AG04450 (cell line): Measurements from ENCODE around the gene COMMD1. TPM values are rescaled to one million over a fixed set of nuclear protein-coding genes. Genes with fewer than 3 reads are reported as not detected.
"Not testable (repeated sequence)": the region's sequence is repeated elsewhere in the genome, so short reads cannot be mapped to it uniquely, and the experiment has no call there.

ENCODE experiments used
- CTCF ChIA-PET: fragments of 300-600, 350-600 bp; formaldehyde crosslinking; extraction: SDS; loops from one replicate; lab custom pipeline; 2022; ENCODE audit warnings: antibody characterized with exemption, inconsistent platforms; lab: Charles Lee
- POLR2A ChIA-PET: fragments of 350-600 bp; formaldehyde crosslinking; extraction: SDS; loops from one replicate; lab custom pipeline; 2021; ENCODE audit warnings: antibody characterized with exemption, inconsistent platforms; lab: Yijun Ruan, JAX
- DNase-seq: peaks from one replicate; pipeline ENCODE4 v3.0.0-alpha.2; 2011; ENCODE audit warnings: low read depth, low spot score
- H3K27ac ChIP-seq: one replicate; pipeline ENCODE4 v1.5.1; 2012; ENCODE audit warnings: low read depth, low read length, control low read depth
- H3K27me3 ChIP-seq: one replicate; pipeline ENCODE4 v1.6.0; 2012; ENCODE audit warnings: low read length; ENCODE audit not compliant: control insufficient read depth, insufficient read depth
- H3K4me3 ChIP-seq: 2 replicates; pipeline ENCODE4 v1.5.1; 2011; ENCODE audit warnings: mild to moderate bottlenecking, low read depth, low read length, control low read depth
- H3K9me3 ChIP-seq: 2 replicates; pipeline ENCODE4 v1.5.1; 2012; ENCODE audit warnings: low read length; ENCODE audit not compliant: control insufficient read depth, insufficient read depth
- CTCF ChIP-seq: IDR thresholded peaks from 2 replicates; pipeline ENCODE4 v1.5.1; 2011; ENCODE audit warnings: low read depth, low read length, control low read depth, inconsistent platforms
- polyA plus RNA-seq: library from polyadenylated mRNA; depleted of rRNA; stranded (reverse); fragments of >200 nt; gene quantifications from 2 replicates; pipeline ENCODE4 v1.2.3, GENCODE V29; 2011

The COMMD1 gene
- polyA plus RNA-seq, 1 experiment = 59.9 TPM

GRCh38 chr2:62034715-62035114, 129.2 kb downstream of the COMMD1 start:
- Histone ChIP-seq H3K4me3 (no peak overlapping the region), H3K27me3 (no peaks in the 10 kb centered on the region), H3K27ac (no peak overlapping the region), H3K9me3 (no peaks in the 10 kb centered on the region)
- no peak for DNase-seq
- ChIA-PET POLR2A (no interaction called here), CTCF (no interaction called here)
- TF ChIP-seq CTCF = no peak

GRCh38 chr2:62036229-62036628, 130.8 kb downstream of the COMMD1 start:
- DNase-seq = no peak
- no peak for TF ChIP-seq CTCF
- POLR2A ChIA-PET = no interaction called here
- no peaks in the 10 kb centered on the region for H3K27me3 ChIP-seq
- no peak overlapping the region for H3K4me3 ChIP-seq
- H3K27ac ChIP-seq = no peak overlapping the region
- no peaks in the 10 kb centered on the region for H3K9me3 ChIP-seq
- CTCF ChIA-PET = interaction anchor here (0.6 to 1.1 kb wide), 2 partner anchors 108 to 362 kb away, joined by 3 to 5 read pairs; no protein-coding TSS in a partner anchor

GRCh38 chr2:62036761-62037250, 131.3 kb downstream of the COMMD1 start:
- no peak for TF ChIP-seq CTCF
- peaks cover 3% of the 10 kb centered on the region for H3K9me3 ChIP-seq
- ChIA-PET CTCF (interaction anchor here (0.6 to 1.1 kb wide), 2 partner anchors 109 to 361 kb away, joined by 3 to 5 read pairs; no protein-coding TSS in a partner anchor), POLR2A (no interaction called here)
- no peaks in the 10 kb centered on the region for H3K27me3 ChIP-seq
- DNase-seq = no peak
- no peak overlapping the region for H3K27ac ChIP-seq
- no peak overlapping the region for H3K4me3 ChIP-seq

- DNase-seq = no peak
- no peaks in the 10 kb centered on the region for H3K27me3 ChIP-seq
- peaks cover 4% of the 10 kb centered on the region for H3K9me3 ChIP-seq
- H3K4me3 ChIP-seq = no peak overlapping the region
- ChIA-PET POLR2A (no interaction called here), CTCF (interaction anchor here (1.1 kb wide), 1 partner anchor 45 kb away, joined by 3 read pairs; no protein-coding TSS in a partner anchor)
- no peak overlapping the region for H3K27ac ChIP-seq
- TF ChIP-seq CTCF = no peak
Measured at GRCh38 chr2:62038975-62039771, 133.7 kb downstream of the COMMD1 start.

GRCh38 chr2:62040926-62041325, 135.5 kb downstream of the COMMD1 start:
- ChIA-PET POLR2A (no interaction called here), CTCF (interaction anchor here (0.6 kb wide), 1 partner anchor 1148 kb away, joined by 3 read pairs; no protein-coding TSS in a partner anchor)
- H3K9me3 ChIP-seq = peaks cover 9% of the 10 kb centered on the region
- H3K27me3 ChIP-seq = no peaks in the 10 kb centered on the region
- no peak for TF ChIP-seq CTCF
- no peak overlapping the region for H3K27ac ChIP-seq
- no peak overlapping the region for H3K4me3 ChIP-seq
- no peak for DNase-seq

GRCh38 chr2:62041701-62042385, 136.4 kb downstream of the COMMD1 start:
- DNase-seq, POLR2A ChIA-PET, H3K27me3 ChIP-seq, H3K4me3 ChIP-seq, H3K27ac ChIP-seq, H3K9me3 ChIP-seq: not testable (repeated sequence)
- CTCF ChIA-PET = interaction anchor here (0.6 kb wide), 1 partner anchor 1147 kb away, joined by 3 read pairs; no protein-coding TSS in a partner anchor
